ENCODE results near the gene CDC73. TPM values are rescaled to one million over a fixed set of nuclear protein-coding genes. Genes with fewer than 3 reads are reported as not detected.

Gene CDC73
- total RNA-seq, 1 experiment from 2014 or later: 10.0 TPM

GRCh38 chr1:193104502-193104906, 17.3 kb upstream of the CDC73 start:
- H4K20me1 ChIP-seq (ENCODE audit: low read length): no peaks in the 10 kb centered on the region; the same call in 1 of the 2 replicates
- H3K27ac ChIP-seq (ENCODE audit: low read length): peak overlapping the region; percentile 85
- H3F3A ChIP-seq (ENCODE audit: low read length, unreplicated experiment): no peaks in the 10 kb centered on the region
- no TSS peak for BruUV-seq (replicated peaks)
- H3K36me3 ChIP-seq (ENCODE audit: low read depth, low read length): peaks cover 7% of the 10 kb centered on the region; the same call in 1 of the 2 replicates
- H3K9ac ChIP-seq (ENCODE audit: low read length): peak overlapping the region; percentile 78
- no peaks in the 10 kb centered on the region for H3K27me3 ChIP-seq (ENCODE audit: low read length)
- intact Hi-C loops (cut with micrococcal nuclease): loop anchor here (2.0 kb wide), 1 partner anchor 46 kb away; the partner anchor contains the start of genes RO60 and UCHL5
- H2AFZ ChIP-seq (ENCODE audit: low read length): peak overlapping the region; percentile 74
- H3K9me2 ChIP-seq (replicated peaks; ENCODE audit: low read length): no peaks in the 10 kb centered on the region
- no peaks in the 10 kb centered on the region for H3K9me3 ChIP-seq (ENCODE audit: low read length)
- H3K4me1 ChIP-seq (ENCODE audit: insufficient read depth, low read length): peaks cover 15% of the 10 kb centered on the region
- ChIA-PET CTCF (interaction anchor here (0.6 kb wide), 1 partner anchor 17 kb away, joined by 7 read pairs; the partner anchor contains the start of gene CDC73), POLR2A (ENCODE audit: unreplicated experiment) (interaction anchor here (0.6 to 0.9 kb wide), 3 partner anchors 8 to 233 kb away, joined by 3 to 9 read pairs (median 4); partner anchors contain the start of genes RO60 and UCHL5)
- peaks cover 38% of the 10 kb centered on the region for H3K79me2 ChIP-seq (ENCODE audit: low read length)
- H3K4me2 ChIP-seq (ENCODE audit: low read length): peak overlapping the region; percentile 98
- ATAC-seq (peak; percentile 30), DNase-seq (peak; percentile 47)
- no peak for TF ChIP-seq EZH2 (IDR thresholded peaks at IDR 0.05; ENCODE audit: low read length, unreplicated experiment)
- no peak for TF ChIP-seq EZH2phosphoT487 (IDR thresholded peaks at IDR 0.05; ENCODE audit: borderline replicate concordance, low read length)
- no peak for TF ChIP-seq CTCF (conservative IDR thresholded peaks at IDR 0.05; ENCODE audit: low read depth, low read length)
- H3K4me3 ChIP-seq (ENCODE audit: low read length): peak overlapping the region; percentile 86

- TSS peak; percentile 47 for BruUV-seq (replicated peaks)
- Histone ChIP-seq H3K9me3 (ENCODE audit: low read length) (no peaks in the 10 kb centered on the region), H3K9me2 (replicated peaks; ENCODE audit: low read length) (no peaks in the 10 kb centered on the region), H3K27ac (ENCODE audit: low read length) (peak within 1 kb of the TSS; percentile 85), H3K4me3 (ENCODE audit: low read length) (peak within 1 kb of the TSS; percentile 86), H2AFZ (ENCODE audit: low read length) (peak within 1 kb of the TSS; percentile 83), H3K4me1 (ENCODE audit: insufficient read depth, low read length) (peaks cover 15% of the 10 kb centered on the region), H3F3A (ENCODE audit: low read length, unreplicated experiment) (no peaks in the 10 kb centered on the region), H4K20me1 (ENCODE audit: low read length) (no peaks in the 10 kb centered on the region; the same call in 1 of the 2 replicates), H3K36me3 (ENCODE audit: low read depth, low read length) (0 out of 2 replicates have a peak, but pooled peaks cover 5% of the 10 kb centered on the region), H3K9ac (ENCODE audit: low read length) (peak within 1 kb of the TSS; percentile 78), H3K4me2 (ENCODE audit: low read length) (peak within 1 kb of the TSS; percentile 98), H3K27me3 (ENCODE audit: low read length) (no peaks in the 10 kb centered on the region), H3K79me2 (ENCODE audit: low read length) (peaks cover 38% of the 10 kb centered on the region)
- peak; percentile 90 for ATAC-seq
- DNase-seq: peak; percentile 72
- POLR2A ChIA-PET (ENCODE audit: unreplicated experiment): interaction anchor here (0.6 to 0.9 kb wide), 7 partner anchors 9 to 591 kb away, joined by 3 to 11 read pairs (median 4); partner anchors contain the start of genes RO60 and UCHL5
- CTCF ChIA-PET: interaction anchor here (0.6 to 0.7 kb wide), 3 partner anchors 16 to 233 kb away, joined by 4 to 7 read pairs (median 5); partner anchors contain the start of genes CDC73 and UCHL5
- TF ChIP-seq CTCF (conservative IDR thresholded peaks at IDR 0.05; ENCODE audit: low read depth, low read length) (no peak), EZH2 (IDR thresholded peaks at IDR 0.05; ENCODE audit: low read length, unreplicated experiment) (no peak), EZH2phosphoT487 (IDR thresholded peaks at IDR 0.05; ENCODE audit: borderline replicate concordance, low read length) (no peak)
- intact Hi-C loops (cut with micrococcal nuclease): loop anchor here (1.0 to 2.0 kb wide), 3 partner anchors 10 to 46 kb away; partner anchors contain the start of genes CDC73, RO60 and UCHL5
These were observed 16.7 kb upstream of the CDC73 start, which contains the start of gene GLRX2 for GRCh38 chr1:193104907-193105820. Gene GLRX2 (minus strand): TSS chr1:193105414. CDS start chr1:193105382, 32 bp downstream.

Data from PC-3 (cell line).